HG02852 (cell line): ENCODE data around the gene NAGPA.

Experiments used
- ATAC-seq: cut with Tn5 transposase; IDR thresholded peaks from one replicate; pipeline ENCODE4 v1.9.1; 2021; ENCODE audit warnings: mild to moderate bottlenecking, moderate library complexity; ENCODE audit not compliant: unreplicated experiment

The NAGPA gene

GRCh38 chr16:5005916-5006315, 27.8 kb downstream of the NAGPA start:
- ATAC-seq = no peak

GRCh38 chr16:5004311-5004710, 29.4 kb downstream of the NAGPA start:
- ATAC-seq = no peak

GRCh38 chr16:5003828-5004227, 29.9 kb downstream of the NAGPA start:
- no peak for ATAC-seq

GRCh38 chr16:5003211-5003610, 30.5 kb downstream of the NAGPA start:
- no peak for ATAC-seq

GRCh38 chr16:5002699-5003143, 31.0 kb downstream of the NAGPA start:
- ATAC-seq = no peak

- no peak for ATAC-seq
Observed at GRCh38 chr16:5001986-5002385, 31.7 kb downstream of the NAGPA start.

- no peak for ATAC-seq
Observed at GRCh38 chr16:5001571-5001970, 32.2 kb downstream of the NAGPA start.

GRCh38 chr16:5000573-5001001, 33.1 kb downstream of the NAGPA start:
- no peak for ATAC-seq

GRCh38 chr16:4994719-4995434, 38.9 kb downstream of the NAGPA start:
- no peak for ATAC-seq

- no peak for ATAC-seq
Observed at GRCh38 chr16:4991754-4992153, 42.0 kb downstream of the NAGPA start.

- ATAC-seq = no peak
Observed at GRCh38 chr16:4990415-4990814, 43.3 kb downstream of the NAGPA start.

- no peak for ATAC-seq
Observed at GRCh38 chr16:4989391-4990006, 44.2 kb downstream of the NAGPA start.

- no peak for ATAC-seq
Observed at GRCh38 chr16:4988647-4989046, 45.1 kb downstream of the NAGPA start.

- ATAC-seq = no peak
Observed at GRCh38 chr16:4987580-4988374, 46.0 kb downstream of the NAGPA start.

- no peak for ATAC-seq
Observed at GRCh38 chr16:4987250-4987579, 46.5 kb downstream of the NAGPA start.

- no peak for ATAC-seq
Observed at GRCh38 chr16:4984174-4984990, 49.4 kb downstream of the NAGPA start.

- ATAC-seq = no peak
Observed at GRCh38 chr16:4982056-4982867, 51.5 kb downstream of the NAGPA start.

GRCh38 chr16:4981473-4981872, 52.3 kb downstream of the NAGPA start:
- no peak for ATAC-seq

GRCh38 chr16:4980691-4981090, 53.0 kb downstream of the NAGPA start:
- no peak for ATAC-seq
